Brain microvascular endothelial cell (primary cell): ENCODE measurements around the gene PROSER2.

Experiments
- DNase-seq: peaks from one replicate; pipeline ENCODE4 v3.0.0-alpha.2; 2020
- H3K27ac ChIP-seq: fragments of 250-450 bp; sonication (Bioruptor Pico); 2 replicates; pipeline ENCODE4 v1.5.1; 2020; ENCODE audit warnings: mild to moderate bottlenecking, moderate library complexity
- H3K27me3 ChIP-seq: fragments of 250-450 bp; sonication (Bioruptor Pico); replicated peaks from 2 replicates; pipeline ENCODE4 v1.5.1; 2020; ENCODE audit warnings: mild to moderate bottlenecking
- H3K36me3 ChIP-seq: fragments of 250-450 bp; sonication (Bioruptor Pico); replicated peaks from 2 replicates; pipeline ENCODE4 v1.5.1; 2020; ENCODE audit warnings: mild to moderate bottlenecking
- H3K4me3 ChIP-seq: 2 replicates; pipeline ENCODE4 v1.5.1; 2011; ENCODE audit warnings: low read depth, mild to moderate bottlenecking, control low read depth, low read length, moderate library complexity
- in situ Hi-C: cut with HindIII; loops from 2 replicates; pipeline ENCODE4 v1.10.0; 2017; ENCODE audit warnings: low sequenced_read_pairs, low pct_ligation_motif_present
- TF ChIP-seq, protein P1 (sequence below): IDR thresholded peaks from 2 replicates; pipeline ENCODE4 v1.5.1; 2011; ENCODE audit warnings: low read depth, mild to moderate bottlenecking, moderate library complexity, low read length, control low read depth, inconsistent platforms; ENCODE audit errors: missing control alignments

PROSER2 gene

GRCh38 chr10:11856678-11857077 is 33.5 kb downstream of the PROSER2 start:
- TF ChIP-seq, protein P1, sequence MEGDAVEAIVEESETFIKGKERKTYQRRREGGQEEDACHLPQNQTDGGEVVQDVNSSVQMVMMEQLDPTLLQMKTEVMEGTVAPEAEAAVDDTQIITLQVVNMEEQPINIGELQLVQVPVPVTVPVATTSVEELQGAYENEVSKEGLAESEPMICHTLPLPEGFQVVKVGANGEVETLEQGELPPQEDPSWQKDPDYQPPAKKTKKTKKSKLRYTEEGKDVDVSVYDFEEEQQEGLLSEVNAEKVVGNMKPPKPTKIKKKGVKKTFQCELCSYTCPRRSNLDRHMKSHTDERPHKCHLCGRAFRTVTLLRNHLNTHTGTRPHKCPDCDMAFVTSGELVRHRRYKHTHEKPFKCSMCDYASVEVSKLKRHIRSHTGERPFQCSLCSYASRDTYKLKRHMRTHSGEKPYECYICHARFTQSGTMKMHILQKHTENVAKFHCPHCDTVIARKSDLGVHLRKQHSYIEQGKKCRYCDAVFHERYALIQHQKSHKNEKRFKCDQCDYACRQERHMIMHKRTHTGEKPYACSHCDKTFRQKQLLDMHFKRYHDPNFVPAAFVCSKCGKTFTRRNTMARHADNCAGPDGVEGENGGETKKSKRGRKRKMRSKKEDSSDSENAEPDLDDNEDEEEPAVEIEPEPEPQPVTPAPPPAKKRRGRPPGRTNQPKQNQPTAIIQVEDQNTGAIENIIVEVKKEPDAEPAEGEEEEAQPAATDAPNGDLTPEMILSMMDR, result no peak
- no peaks in the 10 kb centered on the region for H3K36me3 ChIP-seq
- in situ Hi-C loops, result no loop called here
- no peak overlapping the region for H3K27ac ChIP-seq
- DNase-seq, result no peak
- no peak overlapping the region for H3K4me3 ChIP-seq
- H3K27me3 ChIP-seq, result no peaks in the 10 kb centered on the region

DNA sequence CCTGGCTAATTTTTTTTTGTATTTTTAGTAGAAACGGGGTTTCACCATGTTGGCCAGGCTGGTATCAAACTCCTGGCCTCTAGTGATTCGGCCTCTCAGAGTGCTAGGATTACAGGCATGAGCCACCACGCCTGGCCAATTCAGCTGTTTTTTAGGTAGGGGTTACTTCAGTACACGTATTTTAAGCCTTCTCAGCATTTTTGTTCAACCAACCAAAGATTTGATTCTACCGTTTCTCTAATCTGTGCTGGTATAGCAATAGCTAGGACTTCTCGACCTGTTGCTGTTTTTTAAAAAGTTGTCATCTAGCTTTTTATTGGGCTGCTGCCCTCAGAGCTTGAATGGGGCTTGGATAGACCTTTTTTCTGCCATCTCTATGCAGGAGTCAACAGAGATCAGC is 34.9 kb downstream of the PROSER2 start:
- in situ Hi-C loops, result no loop called here
- TF ChIP-seq, protein P1, result no peak
- Histone ChIP-seq H3K4me3 (no peak overlapping the region), H3K36me3 (no peaks in the 10 kb centered on the region), H3K27me3 (no peaks in the 10 kb centered on the region), H3K27ac (no peak overlapping the region)
- no peak for DNase-seq

DNA sequence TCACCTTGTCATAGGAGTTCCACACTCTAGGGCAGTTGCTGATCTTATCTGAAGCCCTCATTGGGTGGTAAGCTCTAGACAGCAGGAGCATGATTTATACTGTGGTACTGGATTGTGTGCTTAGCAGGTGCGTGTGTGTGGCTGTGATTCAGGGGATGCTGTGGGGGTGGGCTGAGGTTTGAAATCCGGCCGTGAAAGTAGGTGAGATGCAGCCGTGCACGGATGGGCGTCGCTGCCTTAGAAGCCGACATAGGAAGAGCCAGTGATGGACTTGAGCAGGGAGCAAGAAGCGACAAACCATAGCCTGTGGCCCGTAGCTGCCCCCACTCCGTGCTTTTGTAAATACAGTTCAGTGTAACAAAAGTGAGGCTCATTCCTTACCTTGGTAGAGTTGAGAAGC is 38.2 kb downstream of the PROSER2 start:
- no peak overlapping the region for H3K4me3 ChIP-seq
- H3K36me3 ChIP-seq, result no peaks in the 10 kb centered on the region
- TF ChIP-seq, protein P1, result no peak
- no peak for DNase-seq
- no peak overlapping the region for H3K27ac ChIP-seq
- no peaks in the 10 kb centered on the region for H3K27me3 ChIP-seq
- in situ Hi-C loops, result no loop called here

DNA sequence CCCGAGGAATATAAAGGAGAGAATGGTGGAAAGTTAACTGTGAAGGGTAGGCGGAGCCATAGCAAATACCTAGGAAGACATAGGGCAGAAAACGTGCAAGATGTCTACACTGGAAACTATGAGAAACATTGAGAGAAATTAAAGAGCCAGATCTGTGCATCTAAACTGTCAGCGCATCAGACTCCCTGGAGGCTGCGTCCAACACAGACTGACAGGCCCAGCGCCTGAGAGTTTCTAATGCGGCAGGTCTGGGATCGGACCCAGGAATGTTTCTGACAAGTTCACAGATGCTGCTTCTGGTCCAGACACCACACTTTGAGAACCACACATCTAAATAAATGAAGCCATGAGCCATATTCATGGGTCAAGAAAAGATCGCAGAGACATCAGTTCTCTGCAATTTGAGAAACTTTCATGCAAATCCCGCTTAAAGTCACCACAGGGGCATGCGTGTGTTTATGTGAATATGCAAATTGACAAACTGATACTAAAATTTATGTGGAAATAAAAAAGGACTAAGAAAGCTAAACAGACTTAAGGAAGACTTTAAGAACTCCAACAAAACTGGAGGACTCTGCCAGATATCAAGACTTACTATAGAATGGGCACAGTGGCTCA is 38.8 kb downstream of the PROSER2 start:
- no peak overlapping the region for H3K4me3 ChIP-seq
- H3K27me3 ChIP-seq, result no peaks in the 10 kb centered on the region
- TF ChIP-seq, protein P1, result no peak
- DNase-seq, result no peak
- H3K27ac ChIP-seq, result no peak overlapping the region
- in situ Hi-C loops, result no loop called here
- H3K36me3 ChIP-seq, result no peaks in the 10 kb centered on the region

- H3K27ac ChIP-seq, result no peak overlapping the region
- no peaks in the 10 kb centered on the region for H3K36me3 ChIP-seq
- no peak overlapping the region for H3K4me3 ChIP-seq
- TF ChIP-seq, protein P1, result no peak
- in situ Hi-C loops, result no loop called here
- no peak for DNase-seq
- no peaks in the 10 kb centered on the region for H3K27me3 ChIP-seq
Measured at GRCh38 chr10:11863353-11864109, 40.4 kb downstream of the PROSER2 start.
